ENCODE results near the gene SLC38A7. TPM values are rescaled to one million over a fixed set of nuclear protein-coding genes. Genes with fewer than 3 reads are reported as not detected.

SLC38A7 gene
- total and polyA plus RNA-seq, 2 of the 13 experiments (the other 11 are each of a cell fraction or from before 2014, with no cell fraction given) = 13.2 to 14.1 TPM

DNA sequence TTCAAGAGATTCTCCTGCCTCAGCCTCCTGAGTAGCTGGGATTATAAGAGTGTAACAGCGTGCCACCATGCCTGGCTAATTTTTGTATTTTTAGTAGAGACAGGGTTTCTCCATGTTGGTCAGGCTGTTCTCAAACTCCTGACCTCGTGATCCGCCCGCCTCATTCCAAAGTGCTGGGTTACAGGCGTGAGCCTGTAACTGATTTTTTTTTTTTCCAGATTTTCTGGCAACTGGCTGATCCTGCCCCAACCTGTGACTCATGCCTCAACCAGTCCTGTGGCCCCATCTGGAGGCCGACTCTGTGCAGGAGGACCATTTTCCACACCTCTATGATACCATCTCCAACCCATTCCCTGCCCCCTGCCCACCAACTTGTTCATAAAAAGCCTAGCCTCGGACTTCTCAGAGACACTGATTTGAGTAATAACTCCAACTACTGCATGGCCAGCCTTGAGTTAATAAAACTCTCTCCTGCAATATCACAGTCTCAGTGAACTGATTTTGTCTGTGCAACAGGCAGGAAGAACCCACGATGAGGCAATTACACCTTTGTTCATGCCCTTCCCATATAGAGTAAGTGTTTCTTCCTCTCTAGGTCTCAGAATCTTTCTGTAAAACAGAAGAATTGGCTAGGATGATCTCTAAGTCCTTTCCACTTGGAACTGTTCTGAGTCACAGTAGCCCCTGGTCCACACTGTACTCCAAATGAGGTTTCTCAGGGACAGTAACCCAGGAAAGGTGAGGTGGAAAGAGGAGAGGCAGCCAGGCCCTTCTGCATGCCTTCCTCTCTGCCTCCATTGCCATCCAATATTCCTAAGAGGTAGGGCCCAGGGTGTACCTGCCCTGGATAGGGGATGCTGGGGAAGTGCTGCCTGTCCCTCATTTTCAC is 46.2 kb downstream of the SLC38A7 start (continued):
- TF ChIP-seq FOSL1 (CRISPR knock-in tag; IDR thresholded peaks at IDR 0.05; ENCODE audit: borderline replicate concordance) = 0 out of 2 replicates have a peak, but pooled peaks have one; percentile 9
- TF ChIP-seq MIXL1 (CRISPR knock-in tag; IDR thresholded peaks at IDR 0.05) = 0 out of 2 replicates have a peak, but pooled peaks have one; percentile 28
- TF ChIP-seq ZSCAN9 (CRISPR knock-in tag; IDR thresholded peaks at IDR 0.05; ENCODE audit: borderline replicate concordance) = peak; percentile 48; the same call in 1 of the 2 replicates
- TF ChIP-seq SOX13 (IDR thresholded peaks at IDR 0.05) = no peak
- 0 out of 4 replicates have a peak, but pooled peaks of 1 of the 2 experiments have one; percentile 13 for TF ChIP-seq SOX13 (CRISPR knock-in tag; conservative IDR thresholded peaks at IDR 0.05 in 1 of 2, IDR thresholded peaks at IDR 0.05 in 1 of 2)
- TF ChIP-seq RARG (CRISPR knock-in tag; IDR thresholded peaks at IDR 0.05; ENCODE audit: low read depth) = no peak
- no peak for TF ChIP-seq CBX1 (IDR thresholded peaks at IDR 0.05; ENCODE audit: low read depth)
- no peak for TF ChIP-seq SOX6 (IDR thresholded peaks at IDR 0.05)
- peak; percentile 34; the same call in 1 of the 2 replicates for TF ChIP-seq SOX6 (CRISPR knock-in tag; IDR thresholded peaks at IDR 0.05)
- TF ChIP-seq STAT5B (CRISPR knock-in tag; IDR thresholded peaks at IDR 0.05) = no peak
- TF ChIP-seq IRX3 (CRISPR knock-in tag; IDR thresholded peaks at IDR 0.05; ENCODE audit: borderline replicate concordance, low read depth) = no peak
- no peak for TF ChIP-seq ZNF780A (CRISPR knock-in tag; IDR thresholded peaks at IDR 0.05)
- peak; percentile 27; the same call in 1 of the 2 replicates for TF ChIP-seq ARID4A (CRISPR knock-in tag; IDR thresholded peaks at IDR 0.05; ENCODE audit: borderline replicate concordance)
- no peak for TF ChIP-seq ETV5 (CRISPR knock-in tag; IDR thresholded peaks at IDR 0.05; ENCODE audit: borderline replicate concordance)
- no peak for TF ChIP-seq KMT2B (CRISPR knock-in tag; IDR thresholded peaks at IDR 0.05)
- no peak for TF ChIP-seq POLR2G (IDR thresholded peaks at IDR 0.05; ENCODE audit: low read depth, low read length)
- no peak for TF ChIP-seq TCF12 (IDR thresholded peaks at IDR 0.05)
- TF ChIP-seq TCF12 (CRISPR knock-in tag; IDR thresholded peaks at IDR 0.05) = 0 out of 2 replicates have a peak, but pooled peaks have one; percentile 30
- TF ChIP-seq PAF1 (CRISPR knock-in tag; IDR thresholded peaks at IDR 0.05) = no peak
- 0 out of 2 replicates have a peak, but pooled peaks have one; percentile 31 for TF ChIP-seq KDM4B (CRISPR knock-in tag; IDR thresholded peaks at IDR 0.05)
- TF ChIP-seq KDM2A (CRISPR knock-in tag; IDR thresholded peaks at IDR 0.05; ENCODE audit: borderline replicate concordance, low read depth) = peak; percentile 51; the same call in 1 of the 2 replicates
- TF ChIP-seq KDM5B (CRISPR knock-in tag; IDR thresholded peaks at IDR 0.05; ENCODE audit: borderline replicate concordance) = peak; percentile 61; the same call in 1 of the 2 replicates
- no peak for TF ChIP-seq ZSCAN25 (CRISPR knock-in tag; IDR thresholded peaks at IDR 0.05)
- TF ChIP-seq MYPOP (CRISPR knock-in tag; IDR thresholded peaks at IDR 0.05) = 0 out of 2 replicates have a peak, but pooled peaks have one; percentile 32
- peak; percentile 51; the same call in 1 of the 2 replicates for TF ChIP-seq ZNF317 (CRISPR knock-in tag; IDR thresholded peaks at IDR 0.05)
- no peak; the same call in 1 of the 2 replicates for TF ChIP-seq ZMYM3 (CRISPR knock-in tag; IDR thresholded peaks at IDR 0.05)
- 0 out of 2 replicates have a peak, but pooled peaks have one; percentile 36 for TF ChIP-seq PPARG (CRISPR knock-in tag; conservative IDR thresholded peaks at IDR 0.05)

Measured in HepG2 (cell line).